Measurements from ENCODE around the gene PITPNC1.

DNA sequence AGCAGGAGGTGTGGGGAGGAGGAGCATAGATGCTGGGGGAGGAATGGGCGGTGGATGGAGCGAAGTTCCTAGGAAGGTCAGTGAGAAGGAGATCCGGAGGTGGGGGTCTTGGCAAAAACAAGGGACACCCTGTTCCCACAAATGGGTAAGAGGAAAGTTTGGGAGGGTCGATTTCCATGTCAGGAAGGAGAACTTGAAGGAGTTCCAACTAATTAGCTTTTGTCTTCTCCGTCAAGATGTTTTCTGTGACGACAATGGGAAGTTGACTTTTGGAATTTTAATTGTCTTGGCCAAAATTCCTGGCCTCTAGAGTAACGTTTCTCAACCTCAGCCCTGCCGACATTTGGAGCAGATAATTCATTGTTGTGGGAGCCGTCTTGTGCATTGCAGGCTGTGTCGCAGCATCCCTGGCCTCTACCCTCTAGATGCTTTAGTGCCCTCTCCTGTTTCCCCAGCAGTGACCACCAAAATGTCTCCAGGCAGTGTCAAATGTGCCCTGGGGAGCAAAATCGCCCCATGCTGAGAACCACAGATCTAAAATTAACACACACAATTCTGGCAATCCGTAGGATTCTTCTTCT lies 97.1 kb downstream of the PITPNC1 start:
- TF ChIP-seq EP300 (IDR thresholded peaks at IDR 0.05) (no peak), POLR2AphosphoS5 (IDR thresholded peaks at IDR 0.05) (peak in 1 of 3 donors; percentile 46)

Measured in suprapubic skin (tissue), 4 donors.